ENCODE measurements around the gene PTPN13.

PTPN13 gene

GRCh38 chr4:86816501-86817273 lies 222.6 kb downstream of the PTPN13 start:
- no peak for DNase-seq

- no peak for DNase-seq
These were observed 224.1 kb downstream of the PTPN13 start for GRCh38 chr4:86818211-86818610.

- no peak for DNase-seq
These were observed 224.7 kb downstream of the PTPN13 start for GRCh38 chr4:86818841-86819240.

GRCh38 chr4:86819561-86819960 lies 225.4 kb downstream of the PTPN13 start:
- DNase-seq, result no peak

GRCh38 chr4:86821151-86821550 lies 227.0 kb downstream of the PTPN13 start:
- no peak for DNase-seq

- no peak for DNase-seq
These were observed 228.0 kb downstream of the PTPN13 start for GRCh38 chr4:86822136-86822535.

- DNase-seq, result no peak
These were observed 231.4 kb downstream of the PTPN13 start for GRCh38 chr4:86825511-86825910.

- no peak for DNase-seq
These were observed 237.4 kb downstream of the PTPN13 start for GRCh38 chr4:86831262-86832130.

- no peak for DNase-seq
These were observed 239.5 kb downstream of the PTPN13 start for GRCh38 chr4:86833615-86834014.

GRCh38 chr4:86834901-86835300 lies 240.8 kb downstream of the PTPN13 start:
- no peak for DNase-seq

- DNase-seq, result no peak
These were observed 241.6 kb downstream of the PTPN13 start for GRCh38 chr4:86835677-86836076.

- no peak for DNase-seq
These were observed 243.8 kb downstream of the PTPN13 start for GRCh38 chr4:86837691-86838503.

- no peak for DNase-seq
These were observed 246.7 kb downstream of the PTPN13 start for GRCh38 chr4:86840858-86841257.

- DNase-seq, result no peak
These were observed 247.2 kb downstream of the PTPN13 start for GRCh38 chr4:86841309-86841708.

GRCh38 chr4:86845593-86845992 lies 251.5 kb downstream of the PTPN13 start:
- no peak for DNase-seq

- DNase-seq, result no peak
These were observed 252.8 kb downstream of the PTPN13 start for GRCh38 chr4:86846921-86847320.

- no peak for DNase-seq
These were observed 253.5 kb downstream of the PTPN13 start for GRCh38 chr4:86847571-86847970.

GRCh38 chr4:86848136-86848535 lies 254.0 kb downstream of the PTPN13 start:
- no peak for DNase-seq

- peak in 4 of 56 donors; percentile 1 to 11 (median 4) for DNase-seq
These were observed 254.9 kb downstream of the PTPN13 start, which contains the start of gene SLC10A6 for GRCh38 chr4:86848732-86849619. Gene SLC10A6, minus strand, starts transcription at chr4:86849384. Its CDS starts 269 bp downstream, at chr4:86849115.

- no peak for DNase-seq
These were observed 259.1 kb downstream of the PTPN13 start for GRCh38 chr4:86853209-86853608.

- DNase-seq, result no peak
These were observed 261.5 kb downstream of the PTPN13 start for GRCh38 chr4:86855572-86855971.
